SK-N-SH treated with all-trans-retinoic acid at 6 μM for 48 hours (cell line): ENCODE measurements around the gene FBP2.

Experiments
- GLIS3 ChIP-seq: fragments of 250-450 bp; sonication (Bioruptor Pico); IDR thresholded peaks from 2 replicates; pipeline ENCODE4 v1.5.0; 2020; ENCODE audit warnings: mild to moderate bottlenecking, moderate library complexity
- PPARA ChIP-seq: fragments of 250-450 bp; sonication (Bioruptor Pico); IDR thresholded peaks from 2 replicates; pipeline ENCODE4 v1.5.0; 2020; ENCODE audit warnings: mild to moderate bottlenecking, borderline replicate concordance
- TOX ChIP-seq: fragments of 250-450 bp; sonication (Bioruptor Pico); IDR thresholded peaks from 2 replicates; pipeline ENCODE4 v1.8.0; 2021; ENCODE audit warnings: mild to moderate bottlenecking, moderate library complexity, borderline replicate concordance
- ZFP3 ChIP-seq: fragments of 250-450 bp; sonication (Bioruptor Pico); IDR thresholded peaks from 2 replicates; pipeline ENCODE4 v1.5.0; 2020; ENCODE audit warnings: mild to moderate bottlenecking, moderate library complexity
- TF ChIP-seq, protein P1 (sequence below): fragments of 250-450 bp; sonication (Bioruptor Pico); IDR thresholded peaks from 2 replicates; pipeline ENCODE4 v1.8.0; 2021; ENCODE audit warnings: low read depth, mild to moderate bottlenecking, moderate library complexity, borderline replicate concordance

DNA sequence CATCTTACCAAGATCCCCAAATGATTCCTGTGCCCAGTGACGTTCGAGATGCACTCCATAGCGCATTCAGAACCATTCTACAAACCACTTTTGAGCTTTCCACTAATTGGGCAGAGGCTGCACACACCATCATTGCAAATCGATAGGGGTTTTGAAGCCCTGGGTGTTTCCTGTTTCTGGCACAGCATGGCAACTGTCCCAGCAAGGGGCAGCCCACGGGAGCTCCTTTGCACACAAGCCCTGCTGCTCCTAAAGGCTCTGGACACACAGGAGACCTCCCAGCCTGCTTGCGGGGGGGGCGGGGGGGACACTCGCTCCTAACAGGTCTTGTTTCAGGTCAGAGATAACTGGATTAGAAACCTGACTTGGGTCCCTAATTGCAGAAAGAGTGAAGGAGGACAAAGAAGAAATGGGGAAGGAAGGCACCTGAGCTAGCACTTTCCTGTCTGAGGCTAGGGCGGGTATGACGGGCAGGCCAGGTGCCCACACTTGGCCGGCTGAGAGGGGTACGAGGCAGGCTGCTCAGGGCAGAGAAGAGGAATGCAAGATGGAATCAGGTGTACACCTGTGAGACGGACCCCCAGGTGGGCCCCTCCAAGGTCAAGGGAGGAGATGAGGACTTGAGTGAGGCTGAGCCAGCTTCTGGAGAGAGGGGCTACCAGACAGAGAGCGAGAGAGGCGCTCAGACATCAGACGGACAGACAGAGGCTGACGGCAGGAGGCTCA, 44.9 kb upstream of the FBP2 start:
- TF ChIP-seq, protein P1, sequence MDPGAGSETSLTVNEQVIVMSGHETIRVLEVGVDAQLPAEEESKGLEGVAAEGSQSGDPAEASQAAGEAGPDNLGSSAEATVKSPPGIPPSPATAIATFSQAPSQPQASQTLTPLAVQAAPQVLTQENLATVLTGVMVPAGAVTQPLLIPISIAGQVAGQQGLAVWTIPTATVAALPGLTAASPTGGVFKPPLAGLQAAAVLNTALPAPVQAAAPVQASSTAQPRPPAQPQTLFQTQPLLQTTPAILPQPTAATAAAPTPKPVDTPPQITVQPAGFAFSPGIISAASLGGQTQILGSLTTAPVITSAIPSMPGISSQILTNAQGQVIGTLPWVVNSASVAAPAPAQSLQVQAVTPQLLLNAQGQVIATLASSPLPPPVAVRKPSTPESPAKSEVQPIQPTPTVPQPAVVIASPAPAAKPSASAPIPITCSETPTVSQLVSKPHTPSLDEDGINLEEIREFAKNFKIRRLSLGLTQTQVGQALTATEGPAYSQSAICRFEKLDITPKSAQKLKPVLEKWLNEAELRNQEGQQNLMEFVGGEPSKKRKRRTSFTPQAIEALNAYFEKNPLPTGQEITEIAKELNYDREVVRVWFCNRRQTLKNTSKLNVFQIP, result no peak
- TF ChIP-seq PPARA (CRISPR knock-in tag) (no peak), TOX (CRISPR knock-in tag) (no peak), ZFP3 (no peak), GLIS3 (no peak)
